Adrenal gland (tissue), 5 donors: ENCODE measurements around the gene LRP2.

Source experiments
- POLR2A ChIP-seq, 2 donors: fragments of 450-650 bp; IDR thresholded peaks; one replicate each; pipeline ENCODE4 v1.6.1; 2017; ENCODE audit warnings: antibody characterized with exemption in 2 of 2, mild to moderate bottlenecking in 2 of 2, moderate library complexity in 1 of 2
- TF ChIP-seq, protein P1 (sequence below), 6 experiments: fragments of 450-650 bp in 4 of 6; fragments of 200-600 bp in 2 of 6; sonication (generic) in 1 of 6; IDR thresholded peaks; 1 replicate in 5 of 6; 2 replicates in 1 of 6; pipeline versions ENCODE4 v1.5.1 to v1.8.0; 2016 to 2021; ENCODE audit warnings: antibody characterized with exemption in 6 of 6, mild to moderate bottlenecking in 2 of 6, moderate library complexity in 1 of 6
- donor health status: DM: no; HTN: no; CAD: no.

DNA sequence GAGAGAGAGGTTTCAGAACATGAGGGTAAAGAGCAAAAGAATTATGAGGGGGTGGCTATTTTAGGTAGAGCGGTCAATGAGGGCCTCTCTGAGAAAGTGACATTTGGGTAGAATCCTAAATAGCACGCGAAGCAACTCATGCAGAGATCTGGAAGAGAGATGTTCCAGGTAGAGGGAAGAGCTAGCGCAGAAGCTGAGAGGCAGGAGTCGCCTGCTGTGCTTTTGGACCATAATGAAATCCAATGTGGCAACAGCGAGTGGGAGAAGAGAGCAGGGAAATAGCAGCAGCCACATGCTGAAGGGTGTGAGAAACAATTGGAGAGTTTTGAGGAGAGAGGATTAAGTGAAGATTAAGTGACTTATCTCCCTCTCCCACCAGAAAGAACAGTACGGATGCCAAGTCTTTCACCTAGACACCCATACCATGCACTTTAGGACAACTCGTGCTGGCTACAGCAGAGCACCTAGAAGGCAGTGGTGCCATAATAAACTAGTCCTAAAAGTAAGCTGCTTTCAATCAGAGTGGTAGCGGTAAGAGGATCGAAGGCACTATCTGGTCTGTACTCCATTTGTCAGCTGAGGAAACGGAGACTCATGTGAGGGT, 129.7 kb downstream of the LRP2 start:
- TF ChIP-seq, protein P1, sequence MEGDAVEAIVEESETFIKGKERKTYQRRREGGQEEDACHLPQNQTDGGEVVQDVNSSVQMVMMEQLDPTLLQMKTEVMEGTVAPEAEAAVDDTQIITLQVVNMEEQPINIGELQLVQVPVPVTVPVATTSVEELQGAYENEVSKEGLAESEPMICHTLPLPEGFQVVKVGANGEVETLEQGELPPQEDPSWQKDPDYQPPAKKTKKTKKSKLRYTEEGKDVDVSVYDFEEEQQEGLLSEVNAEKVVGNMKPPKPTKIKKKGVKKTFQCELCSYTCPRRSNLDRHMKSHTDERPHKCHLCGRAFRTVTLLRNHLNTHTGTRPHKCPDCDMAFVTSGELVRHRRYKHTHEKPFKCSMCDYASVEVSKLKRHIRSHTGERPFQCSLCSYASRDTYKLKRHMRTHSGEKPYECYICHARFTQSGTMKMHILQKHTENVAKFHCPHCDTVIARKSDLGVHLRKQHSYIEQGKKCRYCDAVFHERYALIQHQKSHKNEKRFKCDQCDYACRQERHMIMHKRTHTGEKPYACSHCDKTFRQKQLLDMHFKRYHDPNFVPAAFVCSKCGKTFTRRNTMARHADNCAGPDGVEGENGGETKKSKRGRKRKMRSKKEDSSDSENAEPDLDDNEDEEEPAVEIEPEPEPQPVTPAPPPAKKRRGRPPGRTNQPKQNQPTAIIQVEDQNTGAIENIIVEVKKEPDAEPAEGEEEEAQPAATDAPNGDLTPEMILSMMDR (IDR thresholded peaks at IDR 0.05), result no peak
- no peak for TF ChIP-seq POLR2A (IDR thresholded peaks at IDR 0.05)
